Body of pancreas (tissue), 4 donors: ENCODE data around the gene LCLAT1.

Experiments used
- CTCF ChIP-seq, 7 experiments: fragments of 450-650 bp in 4 of 7; fragments of 200-600 bp in 3 of 7; sonication (generic) in 3 of 7; IDR thresholded peaks; one replicate each; pipeline ENCODE4 v1.5.1; 2016 to 2019; ENCODE audit warnings: antibody characterized with exemption in 7 of 7
- POLR2A ChIP-seq, 3 donors: fragments of 450-650 bp; IDR thresholded peaks; one replicate each; pipeline ENCODE4 v1.6.1; 2016; ENCODE audit warnings: antibody characterized with exemption in 3 of 3, mild to moderate bottlenecking in 2 of 3

GRCh38 chr2:30414961-30415360 is 32.1 kb upstream of the LCLAT1 start:
- TF ChIP-seq CTCF (IDR thresholded peaks at IDR 0.05) (no peak), POLR2A (IDR thresholded peaks at IDR 0.05) (no peak)
